C1 segment of cervical spinal cord (tissue), 14 donors: ENCODE results near the gene SCART1.
"Not testable (repeated sequence)": the region's sequence is repeated elsewhere in the genome, so short reads cannot be mapped to it uniquely, and the experiment has no call there.

Source experiments
- DNase-seq, 14 donors: peaks; one replicate each; lab custom pipeline; 2025; lab: John Stamatoyannopoulos, UW

SCART1 gene

DNA sequence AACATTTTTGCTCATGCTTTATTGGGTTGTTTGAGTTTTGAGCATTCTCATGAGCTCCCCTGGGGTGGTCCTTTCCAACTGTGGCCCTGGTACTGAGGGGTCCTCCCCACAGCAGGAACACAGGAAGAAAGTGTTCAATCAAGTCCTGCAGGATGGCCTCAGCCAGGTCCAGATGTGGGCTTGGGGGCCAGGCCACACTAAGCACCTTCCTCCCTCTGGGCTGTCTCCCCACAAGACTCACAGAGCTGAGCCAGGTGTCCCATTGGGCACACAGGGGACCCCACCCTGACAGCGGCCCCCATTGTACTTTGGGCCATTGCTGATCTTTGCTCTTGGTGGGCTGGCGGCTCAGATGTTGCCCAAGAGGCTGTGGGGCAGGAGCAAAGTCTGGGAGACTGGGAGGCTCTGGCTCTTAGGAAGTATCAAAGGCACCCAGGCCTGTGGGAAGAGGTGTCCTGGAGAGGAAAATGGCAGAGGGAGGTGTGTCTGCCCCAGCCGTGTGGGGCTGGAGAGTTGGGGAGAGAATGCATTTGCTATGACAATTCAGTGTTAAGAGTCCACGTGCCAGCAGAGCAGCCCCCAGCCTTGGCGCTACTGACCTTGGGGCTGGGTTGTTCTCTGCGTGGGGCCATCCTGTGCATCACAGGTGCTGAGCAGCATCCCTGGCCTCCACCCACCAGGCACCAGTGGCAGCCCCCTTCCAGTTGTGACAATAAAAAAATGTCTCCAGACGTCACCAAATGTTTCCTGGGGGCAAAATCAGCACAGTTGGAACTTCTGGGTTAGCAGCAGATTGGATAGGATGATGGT lies 17.8 kb downstream of the SCART1 start:
- DNase-seq = no peak

- DNase-seq = no peak
Measured at GRCh38 chr10:133473270-133473669, 19.5 kb downstream of the SCART1 start.

DNA sequence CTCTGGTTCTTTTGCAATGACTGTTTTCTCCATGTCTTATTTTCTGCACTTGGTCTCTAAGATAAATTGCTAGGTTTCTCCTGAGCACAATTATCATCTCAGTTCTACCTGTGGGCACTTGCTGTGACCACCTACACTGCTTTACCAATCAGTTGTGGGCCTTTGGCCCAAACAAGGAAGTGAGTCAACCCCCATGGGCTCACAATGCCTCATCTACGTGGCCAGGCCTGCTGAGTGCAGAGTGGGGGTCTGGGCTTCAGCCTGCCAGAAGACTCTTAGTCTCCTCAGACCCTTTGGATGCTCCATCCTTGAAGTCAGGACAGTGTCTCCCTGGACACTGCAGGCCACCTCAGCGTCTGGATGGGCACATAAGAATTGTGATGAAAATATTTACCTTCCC lies 20.3 kb downstream of the SCART1 start:
- no peak for DNase-seq

- no peak for DNase-seq
Measured at GRCh38 chr10:133474665-133475424, 21.1 kb downstream of the SCART1 start.

DNA sequence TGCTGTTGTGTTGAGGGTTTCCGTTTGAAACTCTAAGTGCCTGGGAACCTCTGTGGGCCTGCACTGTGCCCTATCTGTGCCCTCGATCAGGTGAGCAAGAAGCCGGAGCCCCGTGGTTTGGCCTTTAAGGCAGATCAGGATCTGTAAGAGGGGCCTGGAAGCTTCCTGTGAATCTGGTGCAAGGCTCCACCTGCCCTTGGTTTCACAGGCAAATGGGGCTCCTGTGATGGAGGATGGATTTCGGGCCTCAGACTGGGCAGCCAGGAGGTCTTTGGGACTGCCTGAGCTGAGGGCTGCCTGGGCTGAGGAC lies 21.6 kb downstream of the SCART1 start:
- DNase-seq = no peak

DNA sequence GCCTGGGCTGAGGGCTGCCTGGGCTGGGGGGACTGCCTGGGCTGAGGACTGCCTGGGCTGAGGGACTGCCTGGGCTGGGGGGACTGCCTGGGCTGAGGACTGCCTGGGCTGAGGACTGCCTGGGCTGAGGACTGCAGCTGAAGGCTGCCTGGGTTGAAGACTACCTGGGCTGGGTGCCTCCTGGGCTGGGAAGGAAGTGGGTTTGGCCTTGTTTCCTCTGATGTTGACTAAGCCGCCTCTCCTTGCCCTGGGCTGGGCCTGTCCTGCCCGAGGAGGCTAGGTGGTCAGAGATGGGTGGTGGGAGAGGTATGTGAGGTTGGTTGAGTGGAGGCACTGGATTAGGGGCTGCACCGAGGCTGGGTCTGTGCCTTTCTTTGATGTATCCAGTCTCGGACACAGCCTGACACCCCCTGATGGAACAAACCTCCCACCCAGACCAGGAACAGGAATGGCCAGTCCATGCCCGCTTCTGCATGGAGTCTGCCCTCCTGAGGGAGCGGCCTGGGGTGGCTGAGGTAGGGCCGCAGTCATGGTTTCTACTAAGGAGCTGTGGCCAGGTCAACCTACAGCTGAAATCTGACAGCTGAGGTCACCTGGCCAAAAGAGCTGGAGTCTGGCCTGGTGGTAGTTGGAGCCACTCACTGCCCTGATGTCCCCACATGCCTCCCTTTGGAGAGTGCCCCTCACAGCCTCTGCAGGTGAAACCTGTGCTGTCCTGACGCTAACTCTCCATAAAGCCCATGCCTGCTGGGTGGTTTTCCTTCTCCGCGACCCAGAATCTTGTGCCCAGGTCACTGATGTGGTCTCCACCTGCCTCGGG lies 22.3 kb downstream of the SCART1 start:
- no peak for DNase-seq

DNA sequence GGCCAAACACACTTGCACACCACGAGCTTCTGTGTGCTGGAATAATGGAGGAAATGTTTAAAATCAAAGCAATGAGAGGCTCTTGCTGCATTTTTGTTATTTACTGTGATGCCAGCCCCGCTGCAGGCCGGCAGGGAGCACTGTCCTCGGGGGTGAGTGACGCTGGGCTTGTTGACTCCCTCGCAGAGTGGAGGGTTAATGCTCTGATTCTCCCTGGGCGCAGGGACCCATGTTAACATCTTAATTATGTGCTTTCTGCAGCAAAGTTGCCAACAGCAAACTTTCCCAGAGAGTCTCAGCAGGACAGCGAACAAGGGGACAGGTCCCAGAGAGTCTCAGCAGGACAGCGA lies 22.9 kb downstream of the SCART1 start:
- DNase-seq = no peak

DNA sequence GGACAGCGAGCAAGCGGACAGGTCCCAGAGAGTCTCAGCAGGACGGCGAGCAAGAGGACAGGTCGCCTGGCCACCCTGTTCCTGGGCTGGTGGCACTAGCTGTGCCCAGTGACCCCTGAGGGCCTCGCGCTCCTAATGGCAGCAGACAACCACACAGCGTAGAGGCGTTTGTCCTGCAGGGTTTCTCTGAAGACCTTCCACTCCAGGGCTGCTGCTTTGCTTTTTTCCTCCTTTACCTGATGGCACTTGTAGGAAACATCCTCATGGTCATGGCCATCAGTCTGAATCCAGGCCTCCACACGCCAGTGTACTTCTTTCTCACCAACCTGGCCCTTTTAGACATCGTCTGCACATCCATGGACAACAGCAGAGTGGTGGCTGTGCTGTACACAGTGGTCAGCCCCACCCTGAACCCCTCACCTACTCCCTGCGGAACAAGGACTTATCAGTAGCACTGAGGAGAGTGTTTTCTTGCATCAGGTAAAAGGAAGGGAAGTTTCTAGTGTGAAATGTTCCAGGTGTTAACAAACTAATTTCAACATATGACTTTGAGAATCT lies 27.4 kb downstream of the SCART1 start:
- no peak for DNase-seq

DNA sequence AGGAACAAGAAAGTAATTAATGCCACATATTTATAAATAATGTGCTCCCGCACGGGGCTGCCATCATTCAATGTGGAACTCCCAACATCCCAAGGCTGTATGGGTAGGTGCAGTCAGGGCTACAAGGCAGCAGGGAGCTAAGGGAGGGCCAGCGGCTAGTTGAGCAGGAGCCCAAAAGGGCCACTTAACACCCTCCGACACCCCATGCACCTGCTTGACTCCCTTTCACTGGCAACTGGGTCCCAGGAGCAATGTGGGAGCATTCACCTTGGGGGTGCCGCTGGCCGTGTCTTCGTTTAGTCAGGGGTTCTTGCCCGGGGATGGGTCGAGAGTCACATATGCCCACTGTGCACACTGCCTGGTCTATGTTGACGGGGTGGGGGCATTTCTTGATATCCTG lies 27.9 kb downstream of the SCART1 start:
- no peak for DNase-seq

DNA sequence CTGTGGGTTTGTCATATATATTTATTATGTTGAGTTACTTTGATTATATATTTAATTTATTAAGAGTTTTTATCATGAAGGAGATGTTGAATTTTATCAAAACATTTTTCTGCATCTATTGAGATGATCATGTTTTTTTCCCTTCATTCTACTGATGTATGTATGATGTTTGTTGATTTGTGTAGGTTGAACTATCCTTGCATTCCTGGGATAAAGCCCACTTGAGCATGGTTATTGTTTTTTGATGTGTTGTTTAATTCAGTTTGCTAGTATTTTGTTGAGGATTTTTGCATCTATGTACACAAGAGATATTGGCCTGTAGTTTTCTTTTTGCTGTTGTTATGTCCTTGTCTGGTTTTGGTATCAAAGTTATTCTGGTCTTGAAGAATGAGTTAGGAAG lies 31.1 kb downstream of the SCART1 start:
- DNase-seq = no peak

DNA sequence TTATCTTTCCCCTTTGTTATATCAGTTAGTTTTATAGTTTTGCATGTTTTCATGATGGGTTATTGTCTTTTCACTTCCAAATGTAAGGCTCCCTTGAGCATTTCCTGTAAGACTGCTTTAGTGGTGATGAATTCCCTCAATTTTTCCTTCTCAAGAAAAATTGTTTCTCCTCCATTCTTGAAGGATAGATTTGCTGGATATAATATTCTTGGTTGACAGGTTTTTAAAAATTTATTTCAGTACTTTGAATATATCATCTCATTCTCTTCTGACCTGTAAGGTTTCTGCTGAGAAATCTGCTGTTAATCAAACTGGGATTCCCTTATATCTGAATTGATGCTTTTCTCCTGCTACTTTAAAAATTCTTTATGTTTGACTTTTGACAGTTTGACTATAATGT lies 33.3 kb downstream of the SCART1 start:
- no peak for DNase-seq

GRCh38 chr10:133488354-133488753 lies 34.6 kb downstream of the SCART1 start:
- DNase-seq = no peak

DNA sequence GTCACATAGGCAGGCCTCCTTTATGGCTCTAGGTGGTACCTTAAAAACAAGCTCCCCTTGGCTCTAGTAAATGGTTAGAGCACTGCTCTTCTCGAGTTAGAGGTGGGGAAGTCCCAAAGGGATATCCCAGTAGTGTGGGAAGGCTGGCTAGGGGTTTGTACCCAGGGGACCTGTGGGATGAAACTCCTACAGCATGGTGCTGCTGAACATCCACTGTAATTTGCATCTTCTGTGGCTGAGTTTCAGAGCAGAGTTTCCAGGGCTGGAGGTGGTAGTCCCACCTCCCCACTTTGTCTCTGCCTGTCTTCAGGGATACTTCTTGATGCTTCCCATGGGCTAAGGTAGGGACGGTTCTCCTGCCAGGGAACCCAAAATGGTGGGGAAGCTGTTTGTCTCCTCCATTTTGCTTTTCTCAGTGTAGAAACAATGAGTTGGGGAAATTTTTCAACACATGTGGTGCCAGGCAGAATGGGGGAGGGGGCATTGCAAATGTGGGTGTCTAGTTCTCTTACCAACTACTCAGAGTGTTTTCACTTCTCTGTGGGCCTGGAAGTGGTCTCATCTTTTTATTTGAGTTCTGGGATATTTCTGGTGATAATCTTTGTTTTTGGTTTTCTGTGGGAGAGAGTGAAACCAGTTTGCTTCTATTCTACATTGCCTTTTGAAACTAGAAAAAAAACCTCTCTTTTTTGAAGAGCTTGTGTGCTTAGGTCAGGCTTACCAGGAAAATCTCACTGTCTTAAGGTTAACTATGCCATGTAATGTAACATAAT lies 36.3 kb downstream of the SCART1 start:
- no peak for DNase-seq

DNA sequence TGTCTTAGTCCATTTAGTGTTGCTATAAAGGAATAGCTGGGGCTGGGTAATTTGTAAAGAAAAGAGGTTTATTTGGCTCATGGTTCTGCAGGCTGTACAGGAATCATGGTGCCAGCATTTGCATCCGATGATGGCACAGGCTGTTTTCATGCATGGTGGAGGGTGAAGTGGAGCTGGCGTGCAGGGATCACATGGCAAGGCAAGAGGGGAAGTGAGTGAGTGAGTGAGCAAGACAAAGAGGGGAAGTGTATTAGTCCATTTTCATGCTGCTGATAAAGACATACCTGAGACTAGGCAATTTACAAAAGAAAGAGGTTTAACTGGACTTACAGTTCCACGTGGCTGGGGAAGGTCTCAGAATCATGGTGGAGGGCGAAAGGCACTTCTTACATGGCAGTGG lies 39.8 kb downstream of the SCART1 start:
- DNase-seq = not testable (repeated sequence)

GRCh38 chr10:133497363-133497762 lies 43.6 kb downstream of the SCART1 start:
- DNase-seq = not testable (repeated sequence)

DNA sequence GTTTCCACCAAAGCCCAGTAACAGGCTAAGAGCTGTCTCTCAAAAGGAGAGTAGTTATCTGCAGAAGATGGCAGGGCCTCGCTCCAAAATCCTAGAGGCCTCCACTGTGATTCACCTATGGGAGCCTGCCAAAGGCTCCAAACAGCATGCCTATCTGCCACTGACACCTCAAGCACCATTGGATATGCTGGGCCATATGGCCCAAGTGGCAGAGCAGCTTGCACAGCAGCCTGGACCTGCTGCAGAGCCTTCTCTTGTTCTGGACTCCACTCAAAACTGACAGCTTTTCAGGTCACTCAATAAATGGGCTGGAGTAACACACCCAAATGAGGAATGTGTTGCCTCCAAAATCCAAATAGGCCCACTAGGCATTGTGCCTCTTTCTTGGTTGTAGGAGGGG lies 45.4 kb downstream of the SCART1 start:
- DNase-seq = peak in 2 of 14 donors; percentile 10 to 96

- not testable (repeated sequence) for DNase-seq
Measured at GRCh38 chr10:133500897-133501296, 47.2 kb downstream of the SCART1 start.

DNA sequence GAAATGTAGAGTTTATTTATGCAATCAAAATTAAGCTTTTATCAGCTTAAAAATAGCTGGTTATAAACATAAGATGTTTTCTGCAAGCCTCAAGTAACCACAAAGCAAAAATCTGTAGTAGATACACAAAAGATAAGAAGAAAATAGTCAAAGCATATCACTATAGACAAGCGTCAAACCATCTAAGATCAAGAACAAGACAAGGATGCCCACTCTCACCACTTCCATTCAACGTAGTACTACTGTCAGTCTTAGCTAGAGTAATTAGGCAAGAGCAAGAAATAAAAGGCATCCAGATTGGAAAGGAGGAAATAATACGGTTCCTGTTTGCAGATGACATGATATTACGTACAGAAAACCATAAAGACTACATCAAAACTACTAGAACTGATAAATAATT lies 56.0 kb downstream of the SCART1 start:
- no peak for DNase-seq

- DNase-seq = no peak
Measured at GRCh38 chr10:133511408-133511807, 57.7 kb downstream of the SCART1 start.

- DNase-seq = no peak
Measured at GRCh38 chr10:133511907-133512528, 58.3 kb downstream of the SCART1 start.

- no peak for DNase-seq
Measured at GRCh38 chr10:133515471-133515870, 61.7 kb downstream of the SCART1 start.
